Stimulated activated CD8-positive, alpha-beta memory T cell treated with anti-CD3 and anti-CD28 coated beads, Interleukin-2, amount 100 ng/mL, for 48 hours (primary cell): Measurements from ENCODE around the gene ZFYVE27.

Source experiments
- DNase-seq, 2 donors: peaks; one replicate each; pipeline ENCODE4 v3.0.0-alpha.2; 2020; ENCODE audit warnings: low read depth in 2 of 2

The ZFYVE27 gene

DNA sequence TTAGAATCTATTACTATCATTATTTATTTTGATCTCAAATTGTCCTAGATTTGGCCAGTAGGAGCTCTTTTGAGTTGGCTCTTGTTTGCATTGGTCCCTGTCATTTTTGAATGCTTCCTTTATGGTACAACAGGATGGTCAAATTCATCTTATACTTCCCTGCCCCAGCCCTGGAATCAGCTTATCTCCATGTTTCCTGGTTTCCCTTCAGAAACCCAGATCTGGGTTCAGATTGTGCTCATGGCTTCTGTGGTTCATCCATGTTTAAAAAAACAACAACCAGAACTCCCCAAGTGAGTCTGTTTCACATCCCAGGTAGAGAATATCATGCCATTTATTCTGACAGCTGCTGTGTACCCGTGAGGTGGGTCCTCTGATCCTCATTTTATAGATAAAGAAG is 10.6 kb downstream of the ZFYVE27 start:
- DNase-seq: no peak

DNA sequence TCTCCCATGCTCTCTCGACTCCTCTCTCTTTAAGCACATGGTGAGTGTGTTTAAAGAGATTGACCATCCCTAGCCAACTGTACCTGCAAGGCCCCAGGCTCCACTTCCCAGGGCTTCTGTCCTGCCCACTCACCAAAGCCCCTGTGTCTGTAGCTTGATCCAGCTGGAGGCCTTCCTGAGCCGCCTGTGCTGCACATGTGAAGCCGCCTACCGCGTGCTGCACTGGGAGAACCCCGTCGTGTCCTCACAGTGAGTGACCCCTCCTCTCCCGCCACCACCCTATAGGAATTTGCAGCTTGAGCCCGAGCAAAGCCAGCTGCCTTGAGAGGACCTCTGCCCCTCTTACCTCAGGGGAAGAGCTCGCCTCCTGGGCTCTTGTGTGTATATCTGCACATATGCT is 11.2 kb downstream of the ZFYVE27 start:
- no peak for DNase-seq

DNA sequence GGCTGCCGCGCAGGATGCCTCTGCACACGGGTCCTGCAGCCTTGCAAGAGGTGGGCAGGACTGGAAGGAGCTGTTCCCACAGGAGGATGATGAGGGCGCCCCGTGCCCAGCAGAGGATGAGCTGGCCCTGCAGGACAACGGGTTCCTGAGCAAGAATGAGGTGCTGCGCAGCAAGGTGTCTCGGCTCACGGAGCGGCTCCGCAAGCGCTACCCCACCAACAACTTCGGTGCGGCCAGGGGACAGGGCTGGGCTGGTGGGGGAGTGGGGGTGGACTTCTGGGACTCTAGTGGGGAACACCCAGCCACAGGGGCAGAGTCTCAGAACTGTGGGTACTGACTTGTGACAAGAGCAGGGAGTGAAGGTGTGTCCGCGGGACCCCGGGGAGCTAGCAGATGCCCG is 16.0 kb downstream of the ZFYVE27 start:
- no peak for DNase-seq

DNA sequence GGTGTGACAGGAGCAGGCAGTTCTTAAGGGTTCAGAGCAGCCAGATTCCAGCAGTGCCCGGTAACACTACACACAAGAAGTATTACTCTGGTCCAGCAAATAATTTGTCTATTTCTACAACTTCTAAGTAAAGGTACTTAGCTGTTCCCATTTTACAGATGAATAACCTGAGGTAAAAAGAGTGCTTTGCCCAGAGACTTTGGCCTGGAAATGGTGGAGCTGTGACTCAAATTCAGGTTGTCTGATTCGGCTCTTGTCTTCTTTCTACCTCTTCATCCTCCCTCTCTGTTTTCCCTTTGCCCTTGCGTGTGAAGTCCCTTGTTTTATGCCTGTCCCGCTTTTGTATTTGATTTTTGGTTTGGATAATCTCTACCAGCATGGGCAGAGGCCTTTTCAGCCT is 17.8 kb downstream of the ZFYVE27 start:
- no peak for DNase-seq

DNA sequence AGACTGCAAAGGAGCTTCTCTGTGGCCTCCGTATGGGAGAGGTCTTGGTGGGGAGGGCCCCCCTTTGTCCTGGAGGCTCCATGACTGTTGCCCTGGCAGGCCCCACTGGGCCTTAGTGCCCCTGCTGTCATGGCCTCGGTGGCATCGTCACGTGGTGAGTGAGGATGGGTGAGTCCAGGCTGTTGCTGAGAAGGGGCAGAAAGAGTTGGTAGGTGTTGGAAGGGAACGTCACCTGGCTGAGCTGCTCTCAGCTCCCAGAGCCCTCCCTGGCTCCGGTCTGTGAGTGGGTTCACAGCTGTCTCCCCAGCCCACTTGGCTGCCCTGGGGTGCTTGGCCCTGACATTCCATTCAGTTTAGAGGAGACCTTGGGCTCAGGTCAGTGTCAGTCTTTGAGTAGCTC is 18.8 kb downstream of the ZFYVE27 start:
- DNase-seq: no peak

DNA sequence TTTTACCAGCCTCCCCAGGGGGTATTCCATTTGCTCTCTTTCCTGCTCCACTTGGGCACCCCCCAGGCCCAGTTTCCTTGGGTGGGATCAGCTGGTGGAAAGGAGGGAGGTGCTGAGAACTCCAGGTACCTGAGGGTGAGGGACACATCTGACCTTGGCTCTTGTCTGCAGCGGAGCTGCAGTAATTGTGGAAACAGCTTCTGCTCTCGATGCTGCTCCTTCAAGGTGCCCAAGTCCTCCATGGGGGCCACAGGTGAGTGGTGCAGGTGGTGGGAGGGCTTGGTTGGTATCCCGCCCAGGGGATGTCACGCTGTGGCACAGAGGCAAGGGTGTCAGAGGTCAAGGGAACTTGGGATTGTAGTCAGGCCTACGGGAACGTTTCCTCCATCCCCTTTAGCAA is 20.5 kb downstream of the ZFYVE27 start:
- no peak for DNase-seq

DNA sequence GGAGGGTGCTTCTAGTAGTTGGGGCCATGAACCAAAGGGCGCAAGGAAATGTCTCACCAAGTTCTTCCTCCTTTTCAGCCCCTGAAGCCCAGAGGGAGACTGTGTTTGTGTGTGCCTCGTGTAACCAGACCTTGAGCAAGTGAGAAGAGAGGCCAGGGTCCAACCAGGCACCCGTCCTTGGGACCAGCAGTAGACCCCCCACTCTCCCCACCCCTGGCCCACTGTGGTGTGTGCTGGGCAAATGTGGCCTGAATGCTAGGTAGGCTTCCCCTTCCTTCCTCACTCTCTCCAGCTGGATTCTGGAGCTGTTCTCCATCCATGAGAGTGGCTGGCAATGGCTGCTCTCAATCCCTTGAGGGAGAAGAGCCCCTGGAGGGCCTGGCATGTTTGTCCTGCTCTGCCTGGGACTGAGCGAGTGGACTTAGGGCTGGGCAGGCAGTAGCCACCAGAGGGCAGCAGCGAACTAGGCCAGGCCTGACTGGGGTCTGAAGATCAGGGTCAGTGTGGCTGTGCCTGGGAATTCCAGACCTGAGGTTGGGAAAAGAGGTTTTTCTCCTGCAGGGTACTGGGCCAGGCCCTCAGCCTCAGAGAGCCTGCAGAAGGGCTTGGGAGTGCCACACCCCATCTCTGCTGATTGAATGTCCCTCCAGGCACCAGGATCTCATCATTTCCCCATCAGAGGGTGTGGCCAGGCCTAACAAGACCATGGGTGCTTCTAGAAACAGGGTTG is 22.4 kb downstream of the ZFYVE27 start:
- DNase-seq: peak in 1 of 2 donors; percentile 40

DNA sequence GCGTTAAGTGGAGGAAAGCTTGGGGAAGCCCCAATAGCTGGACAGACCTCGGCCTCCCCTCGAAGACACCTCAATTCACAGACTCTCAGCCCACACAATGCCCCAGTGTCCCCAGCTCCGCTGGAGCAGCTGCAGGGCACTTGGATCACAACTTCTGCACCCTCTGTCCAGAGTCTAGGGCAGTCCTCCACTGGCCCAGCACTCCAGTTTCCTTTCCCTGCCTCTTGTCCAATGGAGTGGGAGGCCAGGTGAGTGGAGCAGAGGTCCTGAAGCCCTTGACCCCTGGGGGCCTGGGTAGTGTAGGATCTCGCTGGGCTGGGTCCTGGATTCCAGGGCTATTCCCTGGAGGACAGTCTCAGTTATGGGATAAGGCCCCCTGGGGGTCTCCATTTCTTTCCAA is 23.0 kb downstream of the ZFYVE27 start:
- no peak for DNase-seq

DNA sequence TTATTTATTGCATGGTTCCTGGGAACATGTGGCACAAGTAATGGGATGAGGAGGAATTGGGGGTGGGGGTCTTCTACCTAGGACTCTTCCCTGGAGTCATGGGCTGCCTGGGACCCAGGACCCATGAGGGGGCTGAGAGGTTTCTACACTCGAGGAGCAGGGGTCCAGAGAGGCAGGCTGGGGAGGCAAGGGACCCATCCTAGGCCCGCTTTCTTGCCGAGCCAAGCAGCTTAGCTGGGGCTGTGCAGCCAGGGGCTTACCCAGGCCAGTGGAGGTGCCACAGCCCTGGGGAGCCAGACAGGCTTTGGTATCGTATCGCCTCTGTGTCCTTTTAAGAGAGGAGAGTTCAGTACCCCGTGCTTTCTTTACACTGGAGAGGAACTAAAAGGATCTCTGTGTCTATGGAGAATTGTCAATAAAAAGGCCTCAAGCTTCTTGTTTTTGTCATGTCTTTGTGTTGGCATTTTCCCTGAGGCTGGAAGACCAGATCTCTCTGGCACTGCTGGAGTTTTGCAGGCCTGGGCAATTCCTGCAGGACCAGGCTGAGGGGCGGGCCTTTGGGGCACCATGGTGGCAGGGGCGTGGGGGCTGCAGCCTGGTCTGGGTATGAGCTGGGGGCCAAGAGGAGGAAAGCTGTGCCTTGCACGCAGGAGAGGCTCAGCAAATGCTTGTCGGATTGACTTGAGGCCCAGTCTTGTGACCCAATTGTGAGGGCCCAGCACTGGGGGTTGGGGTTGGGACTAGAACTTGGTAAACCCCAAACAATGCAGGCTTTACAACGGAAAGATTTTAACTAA is 23.7 kb downstream of the ZFYVE27 start:
- DNase-seq: no peak

DNA sequence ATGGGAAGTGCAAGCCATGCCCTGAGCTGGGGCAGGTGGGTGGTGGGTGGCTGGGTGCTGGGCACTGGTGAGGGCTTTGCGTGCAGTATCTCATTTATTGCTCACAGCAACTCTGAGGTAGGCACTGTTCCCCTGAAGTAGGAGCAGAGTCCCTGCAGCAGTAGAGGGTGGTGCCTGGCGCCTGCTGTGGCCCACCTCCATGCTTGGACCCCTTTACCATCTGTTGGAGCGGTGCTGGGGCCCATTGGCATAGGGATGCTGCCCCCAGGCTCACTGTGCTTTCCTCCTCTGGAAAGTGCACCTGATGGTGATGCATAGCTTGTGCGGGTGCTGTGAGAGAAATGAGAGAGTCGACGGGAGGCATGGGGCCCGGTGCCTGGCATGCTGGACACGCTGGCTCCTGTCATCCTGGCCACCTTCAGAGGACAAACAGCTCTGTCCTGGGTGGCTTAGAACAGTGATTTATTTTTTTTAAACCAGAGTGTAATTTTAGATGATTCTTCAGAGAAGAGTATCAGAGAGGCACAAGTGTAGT is 24.5 kb downstream of the ZFYVE27 start:
- DNase-seq: no peak

DNA sequence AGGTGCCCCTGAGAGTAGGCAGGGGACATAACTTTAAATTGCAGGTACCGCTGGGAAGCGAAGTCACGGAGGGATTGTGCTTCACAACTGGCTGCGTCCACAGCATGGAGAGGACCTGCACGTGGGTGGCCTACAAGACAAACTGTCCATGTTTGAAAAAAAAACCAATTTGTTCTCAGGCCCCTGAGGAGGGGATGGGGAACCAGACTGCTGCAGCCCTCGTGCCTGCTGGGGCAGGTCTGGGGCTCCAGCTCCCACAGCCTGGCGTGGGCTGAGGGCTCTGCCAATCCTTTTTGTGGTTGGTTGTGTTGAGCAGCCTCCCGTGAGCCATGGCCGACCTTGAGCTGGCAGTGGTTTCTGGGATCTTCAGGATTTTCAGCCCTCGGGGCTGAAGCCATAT is 25.1 kb downstream of the ZFYVE27 start:
- no peak for DNase-seq

DNA sequence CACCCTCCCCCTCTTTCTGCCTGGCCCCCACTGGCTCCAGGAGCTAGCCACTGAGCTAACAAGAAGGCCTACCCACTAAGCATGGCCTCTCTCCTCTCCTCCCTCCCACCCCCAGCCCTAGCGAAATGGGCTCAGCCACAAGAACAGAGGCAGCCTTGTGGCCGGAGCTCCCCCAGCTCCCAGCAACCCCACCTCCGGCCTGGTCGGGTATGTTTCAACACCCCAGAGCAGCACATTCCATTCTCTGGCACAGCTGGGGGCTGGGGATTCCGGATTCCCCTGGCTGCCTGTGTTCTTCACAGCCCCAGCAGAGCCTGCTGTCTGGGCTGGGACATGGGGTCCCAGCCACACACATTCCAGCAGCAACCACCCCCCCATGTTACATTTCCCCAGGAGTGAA is 25.9 kb downstream of the ZFYVE27 start:
- no peak for DNase-seq

DNA sequence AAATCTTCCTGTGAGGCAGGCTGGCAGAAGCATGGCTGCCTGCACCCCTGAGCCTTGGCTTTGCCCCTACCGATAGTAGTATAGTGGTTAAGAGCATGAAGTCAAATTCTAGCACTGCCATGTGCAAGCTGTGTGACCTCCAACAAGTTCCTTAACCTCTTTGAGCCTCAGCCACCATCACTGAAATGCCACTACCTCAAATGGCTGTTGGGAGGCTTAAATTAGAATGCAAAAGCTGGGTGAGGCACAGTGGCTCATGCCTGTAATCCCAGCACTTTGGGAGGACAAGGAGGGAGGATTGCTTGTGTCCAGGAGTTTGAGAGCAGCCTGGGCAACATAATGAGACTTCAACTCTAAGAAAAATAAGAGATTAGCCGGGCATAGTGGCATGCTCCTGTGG is 26.5 kb downstream of the ZFYVE27 start:
- DNase-seq: no peak

DNA sequence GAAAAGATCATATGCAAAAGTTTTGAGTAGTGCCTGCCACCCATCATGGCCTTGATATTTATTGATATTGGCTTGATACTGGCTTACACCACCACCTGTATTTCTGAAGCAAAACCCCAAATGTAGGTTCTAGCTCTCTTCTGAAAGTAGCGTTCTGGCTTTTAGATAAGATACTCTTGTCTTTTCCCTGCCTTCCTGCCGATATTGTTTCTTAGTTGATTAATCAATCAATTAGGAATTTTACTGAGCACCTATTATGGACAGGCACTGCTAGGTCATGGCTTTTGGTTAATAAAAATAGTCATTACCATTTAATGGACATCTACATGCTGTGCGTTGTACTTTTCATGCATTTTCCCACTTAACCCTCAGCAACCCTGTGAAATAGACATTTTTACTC is 27.0 kb downstream of the ZFYVE27 start:
- DNase-seq: no peak

DNA sequence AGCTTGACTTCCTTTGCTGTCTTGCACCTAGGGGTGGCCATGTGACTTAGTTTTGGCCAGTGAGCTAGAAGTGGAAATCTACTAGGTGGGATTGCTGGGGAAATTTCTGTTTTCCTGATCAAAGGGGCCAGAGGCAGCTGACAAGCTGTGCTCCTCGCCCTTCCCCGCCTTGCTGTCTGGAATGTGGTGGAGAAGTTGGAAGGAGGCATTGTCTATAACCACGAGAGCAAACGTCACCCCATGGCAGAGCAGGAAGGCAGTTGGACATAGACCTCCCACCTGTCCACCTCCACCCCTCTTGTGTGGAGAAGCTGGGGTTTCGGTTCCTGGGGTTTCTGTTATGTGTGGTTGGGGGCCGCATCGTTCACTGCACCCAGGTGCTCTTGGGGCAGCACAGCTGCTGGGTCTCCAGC is 27.6 kb downstream of the ZFYVE27 start:
- DNase-seq: no peak

DNA sequence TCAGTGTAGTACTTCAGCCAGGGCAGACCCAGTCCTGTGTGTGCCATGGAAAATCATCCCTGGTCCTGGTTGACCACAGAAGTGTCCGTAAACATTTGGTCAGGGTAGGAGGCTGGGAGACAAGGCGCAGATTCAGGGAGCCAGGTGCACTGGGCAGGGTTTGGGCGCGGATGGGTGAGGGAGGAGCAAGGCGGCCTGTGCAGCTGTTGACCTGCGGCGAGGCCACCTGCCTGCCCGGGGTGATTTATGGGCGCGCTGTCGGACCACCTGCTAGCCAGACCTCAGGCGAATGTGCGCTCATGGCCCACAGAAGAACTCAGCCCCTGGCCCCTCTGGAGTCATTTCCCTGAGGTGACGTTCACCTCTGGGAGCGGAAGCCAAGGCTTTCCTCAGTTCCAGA is 28.3 kb downstream of the ZFYVE27 start:
- no peak for DNase-seq

DNA sequence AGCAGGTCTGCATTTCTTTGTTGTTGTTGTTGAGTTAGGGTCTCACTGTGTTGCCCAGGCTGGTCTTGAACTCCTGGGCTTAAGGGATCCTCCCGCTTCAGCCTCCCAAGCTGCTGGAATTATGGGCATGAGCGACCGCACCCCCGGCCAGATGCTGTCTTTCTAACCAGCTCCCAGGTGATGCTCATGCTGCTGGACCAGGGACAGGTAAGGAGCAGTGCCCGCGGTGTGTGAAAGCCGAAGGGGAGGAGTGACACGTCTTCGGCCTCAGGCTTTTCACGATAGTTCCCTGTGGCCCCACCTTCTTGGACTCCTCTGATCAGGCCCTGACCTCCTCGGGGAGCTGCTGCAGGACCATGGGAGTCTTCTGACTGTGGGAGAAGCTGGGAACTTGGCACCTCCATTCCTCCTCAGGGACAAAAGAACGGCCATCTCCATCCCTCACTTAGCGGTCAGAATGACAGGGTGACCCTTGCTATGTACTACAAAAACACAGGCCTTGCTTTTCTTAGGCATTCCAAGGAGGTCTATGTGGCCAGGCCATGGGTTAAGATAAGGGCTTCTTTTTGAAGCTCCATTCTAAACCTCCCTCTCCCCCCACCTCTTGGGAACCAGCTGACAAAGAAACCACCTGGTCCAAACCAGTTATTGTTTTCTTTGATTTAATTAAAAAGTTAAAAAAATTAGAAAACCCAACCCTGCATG is 29.3 kb downstream of the ZFYVE27 start:
- DNase-seq: no peak

DNA sequence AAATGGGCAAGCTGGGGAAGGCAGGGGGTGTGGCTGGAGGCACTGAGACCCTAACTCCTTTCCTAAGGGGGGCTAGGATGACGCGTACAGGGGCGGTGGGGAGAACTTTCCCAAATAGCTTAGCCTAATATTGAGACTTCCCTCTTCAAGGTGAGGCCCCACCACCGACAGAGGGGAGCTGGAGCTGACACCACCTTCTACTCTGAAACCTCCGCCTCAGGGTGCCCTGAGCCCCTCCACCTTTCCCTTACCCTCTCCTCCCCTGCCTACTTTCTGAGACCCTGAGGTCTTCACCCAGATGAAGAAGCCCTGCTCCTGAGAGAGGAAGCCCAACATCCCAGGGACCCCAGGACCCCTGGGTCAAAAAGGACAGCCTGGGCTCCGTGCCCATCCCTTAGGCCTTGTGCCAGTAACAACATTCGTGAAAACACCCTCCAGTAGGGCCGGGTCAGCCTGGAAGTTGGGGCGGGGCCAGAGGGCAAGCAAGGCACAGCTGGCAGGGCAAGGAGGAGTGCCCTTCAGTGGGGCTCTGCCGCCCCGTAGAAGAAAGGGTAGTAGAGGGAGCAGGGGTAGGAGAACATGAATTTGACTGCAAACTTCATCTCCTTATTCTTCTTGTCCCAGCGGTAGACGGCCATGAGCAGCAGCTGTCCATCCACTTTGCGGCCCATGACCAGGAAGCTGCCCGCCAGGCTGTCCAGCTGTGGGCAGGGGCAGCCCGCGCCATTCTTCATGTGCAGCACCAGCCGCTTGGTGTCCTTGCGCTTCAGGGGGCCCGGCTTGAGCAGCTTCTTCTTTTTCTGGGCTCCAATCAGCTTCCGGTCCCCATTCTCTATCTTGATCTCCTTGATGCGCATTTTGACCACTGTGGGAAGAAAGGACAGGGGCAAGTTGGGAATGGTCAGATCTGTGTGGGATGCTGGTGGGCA is 30.3 kb downstream of the ZFYVE27 start:
- no peak for DNase-seq

DNA sequence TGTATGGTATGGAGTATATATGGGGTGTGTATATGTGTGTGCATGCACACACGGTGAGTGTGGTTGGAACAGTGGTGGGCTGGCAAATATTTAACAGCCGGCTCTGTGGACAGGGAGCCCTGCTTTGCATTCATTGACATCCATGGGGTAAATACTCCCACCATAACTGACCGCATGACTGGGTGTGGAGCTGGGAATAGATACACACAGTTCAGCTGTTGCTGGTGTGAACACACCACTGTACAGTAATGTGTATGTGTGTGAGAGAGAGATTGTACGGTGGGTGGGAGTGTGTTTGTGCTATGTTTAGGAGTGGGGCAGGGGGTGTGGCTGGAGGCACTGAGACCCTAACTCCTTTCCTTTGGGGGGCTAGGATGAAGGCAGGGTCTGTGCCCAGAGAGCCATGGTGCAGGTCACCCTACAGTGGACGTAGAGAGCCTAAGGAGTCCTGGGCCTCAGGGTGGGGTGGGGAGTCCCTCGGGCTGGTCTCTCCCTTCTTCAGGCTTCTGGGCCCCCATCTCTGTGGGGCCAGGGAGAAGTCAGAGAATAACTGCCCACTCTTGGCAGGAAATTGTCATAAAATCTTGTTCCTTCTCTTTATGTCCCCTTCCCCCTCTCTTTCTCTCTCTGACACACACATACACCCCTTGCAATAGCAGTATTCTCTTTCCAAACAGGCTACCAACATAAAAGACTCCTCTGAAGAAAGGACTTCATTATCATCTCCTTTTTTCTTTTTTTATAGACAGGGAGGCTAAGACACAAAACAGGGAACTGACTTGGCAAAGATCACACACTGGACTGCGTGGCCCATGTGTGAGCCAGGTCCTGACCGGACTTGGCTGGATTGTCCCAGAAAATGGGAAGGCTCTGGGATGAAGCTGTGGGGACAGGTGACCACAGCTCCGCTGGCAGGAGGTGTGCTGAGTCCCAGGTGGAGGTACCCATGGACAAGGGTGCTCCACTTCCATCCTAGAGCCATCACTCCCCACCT is 31.7 kb downstream of the ZFYVE27 start:
- DNase-seq: no peak

DNA sequence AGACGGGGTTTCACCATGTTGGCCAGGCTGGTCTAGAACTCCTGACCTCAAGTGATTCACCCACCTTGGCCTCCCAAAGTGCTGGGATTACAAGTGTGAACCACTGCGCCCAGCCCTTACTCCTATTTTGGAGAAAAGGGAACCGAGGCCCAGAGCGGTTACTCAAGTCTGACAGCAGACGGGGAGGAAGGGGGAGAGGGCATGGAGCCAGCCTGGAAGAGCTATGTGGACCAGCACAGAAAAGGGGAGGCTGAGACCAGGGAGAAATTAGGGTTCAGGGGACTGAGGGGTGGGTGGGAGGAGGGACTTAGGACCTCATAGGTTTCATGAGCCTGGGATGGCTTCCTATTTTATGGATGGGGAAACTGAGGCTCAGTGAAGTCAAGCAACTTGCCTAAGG is 33.3 kb downstream of the ZFYVE27 start:
- no peak for DNase-seq
